A673 (cell line): ENCODE results near the gene PI3. TPM values are rescaled to one million over a fixed set of nuclear protein-coding genes. Genes with fewer than 3 reads are reported as not detected.

Source experiments
- BruUV-seq: library from RNA; stranded (reverse); fragments of 400-500 nt; replicated peaks from 2 replicates; lab custom pipeline; 2021; lab: Mats Ljungman, UMichigan
- CTCF ChIA-PET: fragments of 300-600 bp; sonication (Branson Sonifier 250); formaldehyde crosslinking; loops from one replicate; lab custom pipeline; 2022; ENCODE audit warnings: antibody characterized with exemption; lab: Charles Lee
- POLR2A ChIA-PET: fragments of 300-600 bp; sonication (Branson Sonifier 250); formaldehyde crosslinking; loops from one replicate; lab custom pipeline; 2022; ENCODE audit warnings: antibody characterized with exemption; ENCODE audit not compliant: low non-redundant PET; lab: Charles Lee
- DNase-seq: peaks from one replicate; pipeline ENCODE4 v3.0.0-alpha.2; 2015; ENCODE audit warnings: low spot score
- H3K27ac ChIP-seq: fragments of 200-600 bp; sonication (generic); 2 replicates; pipeline ENCODE4 v1.5.1; 2016; ENCODE audit warnings: mixed run types, low read depth, mild to moderate bottlenecking, mixed read lengths, antibody characterized with exemption, low read length; ENCODE audit not compliant: poor library complexity, severe bottlenecking
- H3K27me3 ChIP-seq: fragments of 200-600 bp; sonication (generic); replicated peaks from 2 replicates; pipeline ENCODE4 v1.6.1; 2017; ENCODE audit warnings: mixed run types, low read depth, mild to moderate bottlenecking, mixed read lengths, antibody characterized with exemption, low read length; ENCODE audit not compliant: insufficient read depth, poor library complexity
- H3K36me3 ChIP-seq: fragments of 200-600 bp; sonication (generic); 2 replicates; pipeline ENCODE4 v1.6.1; 2016; ENCODE audit warnings: mixed run types, mild to moderate bottlenecking, mixed read lengths, antibody characterized with exemption, low read length; ENCODE audit not compliant: insufficient read depth, poor library complexity, severe bottlenecking
- H3K4me1 ChIP-seq: fragments of 200-600 bp; sonication (generic); 2 replicates; pipeline ENCODE4 v1.6.1; 2017; ENCODE audit warnings: mixed run types, mild to moderate bottlenecking, mixed read lengths, antibody characterized with exemption, low read length; ENCODE audit not compliant: insufficient read depth, poor library complexity, severe bottlenecking
- H3K4me3 ChIP-seq: fragments of 200-600 bp; sonication (generic); 2 replicates; pipeline ENCODE4 v1.5.1; 2016; ENCODE audit warnings: low read depth, mixed run types, mild to moderate bottlenecking, mixed read lengths, low read length; ENCODE audit not compliant: poor library complexity, severe bottlenecking
- H3K9me3 ChIP-seq: fragments of 200-600 bp; sonication (generic); 2 replicates; pipeline ENCODE4 v1.6.1; 2016; ENCODE audit warnings: mixed run types, low read depth, mild to moderate bottlenecking, mixed read lengths, antibody characterized with exemption, low read length; ENCODE audit not compliant: poor library complexity, severe bottlenecking
- CTCF ChIP-seq: fragments of 300-800, 200-600 bp; sonication (generic); conservative IDR thresholded peaks from 2 replicates; pipeline ENCODE4 v1.5.1; 2017; ENCODE audit warnings: low read depth, mild to moderate bottlenecking, antibody characterized with exemption, low read length, moderate library complexity, mixed read lengths
- EZH2 ChIP-seq: fragments of 200-600 bp; sonication (generic); IDR thresholded peaks from 2 replicates; pipeline ENCODE4 v1.6.1; 2017; ENCODE audit warnings: borderline replicate concordance, low read depth, mild to moderate bottlenecking, mixed read lengths, antibody characterized with exemption, low read length; ENCODE audit not compliant: poor library complexity, severe bottlenecking
- intact Hi-C: fragments of 100-400 bp; cut with micrococcal nuclease; formaldehyde crosslinking; loops from one replicate; pipeline ENCODE4 v1.10.0; 2022; ENCODE audit not compliant: unreplicated experiment
- total RNA-seq: library from RNA; stranded (reverse); gene quantifications from 2 replicates; pipeline ENCODE4 v1.2.3, GENCODE V29; 2021

Gene PI3
- total RNA-seq, 1 experiment from 2014 or later, result not detected

- Histone ChIP-seq H3K27ac (no peak overlapping the region), H3K4me3 (no peak overlapping the region), H3K27me3 (peaks cover 3% of the 10 kb centered on the region), H3K4me1 (peaks cover 2% of the 10 kb centered on the region), H3K36me3 (no peaks in the 10 kb centered on the region), H3K9me3 (no peaks in the 10 kb centered on the region)
- no peak for DNase-seq
- POLR2A ChIA-PET, result no interaction called here
- CTCF ChIA-PET, result no interaction called here
- BruUV-seq, result no TSS peak
- no peak for TF ChIP-seq CTCF
- no peak for TF ChIP-seq EZH2
- intact Hi-C loops, result no loop called here
Observed at GRCh38 chr20:45211569-45212474, 37.1 kb downstream of the PI3 start.

GRCh38 chr20:45212836-45213235 lies 38.1 kb downstream of the PI3 start:
- Histone ChIP-seq H3K27me3 (peaks cover 3% of the 10 kb centered on the region), H3K4me1 (no peaks in the 10 kb centered on the region), H3K9me3 (no peaks in the 10 kb centered on the region), H3K4me3 (no peak overlapping the region), H3K36me3 (no peaks in the 10 kb centered on the region), H3K27ac (no peak overlapping the region)
- TF ChIP-seq EZH2 (no peak), CTCF (no peak)
- intact Hi-C loops, result no loop called here
- no TSS peak for BruUV-seq
- ChIA-PET POLR2A (no interaction called here), CTCF (no interaction called here)
- no peak for DNase-seq

- ChIA-PET CTCF (no interaction called here), POLR2A (no interaction called here)
- DNase-seq, result no peak
- Histone ChIP-seq H3K9me3 (no peaks in the 10 kb centered on the region), H3K36me3 (no peaks in the 10 kb centered on the region), H3K27ac (no peak overlapping the region), H3K27me3 (peaks cover 35% of the 10 kb centered on the region), H3K4me3 (no peak overlapping the region), H3K4me1 (no peaks in the 10 kb centered on the region)
- TF ChIP-seq CTCF (no peak), EZH2 (no peak)
- BruUV-seq, result no TSS peak
- intact Hi-C loops, result no loop called here
Observed at GRCh38 chr20:45218124-45218523, 43.4 kb downstream of the PI3 start.
